CD4-positive, alpha-beta T cell treated with Interleukin-15 for 1 hour (primary cell): Measurements from ENCODE around the gene SMIM11.
A peak's percentile ranks its signal among the peaks of the same experiment; 100 is the strongest.
"Not testable (repeated sequence)": the region's sequence is repeated elsewhere in the genome, so short reads cannot be mapped to it uniquely, and the experiment has no call there.

ENCODE experiments used
- DNase-seq: peaks from one replicate; pipeline ENCODE4 v3.0.0-alpha.2; 2020

The SMIM11 gene

DNA sequence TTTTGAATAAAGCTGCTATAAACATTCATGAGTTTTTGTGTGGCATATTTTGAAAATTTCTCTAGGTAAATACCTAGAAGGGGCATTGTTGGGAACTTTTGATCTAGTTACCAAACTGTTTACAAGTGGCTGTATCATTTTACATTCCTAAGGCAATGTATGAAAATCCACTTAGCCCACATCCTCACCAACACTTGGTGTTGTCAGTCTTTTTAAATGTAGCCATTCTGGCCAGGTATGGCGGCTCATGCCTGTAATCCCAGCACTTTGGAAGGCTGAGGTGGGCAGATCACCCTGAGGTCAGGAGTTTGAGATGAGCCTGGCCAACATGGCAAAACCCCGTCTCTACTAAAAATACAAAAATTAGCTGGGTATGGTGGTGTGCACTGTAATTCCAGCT is 17.4 kb upstream of the SMIM11 start:
- DNase-seq, result no peak

- DNase-seq, result no peak
Observed at GRCh38 chr21:34358866-34359265, 16.4 kb upstream of the SMIM11 start.

DNA sequence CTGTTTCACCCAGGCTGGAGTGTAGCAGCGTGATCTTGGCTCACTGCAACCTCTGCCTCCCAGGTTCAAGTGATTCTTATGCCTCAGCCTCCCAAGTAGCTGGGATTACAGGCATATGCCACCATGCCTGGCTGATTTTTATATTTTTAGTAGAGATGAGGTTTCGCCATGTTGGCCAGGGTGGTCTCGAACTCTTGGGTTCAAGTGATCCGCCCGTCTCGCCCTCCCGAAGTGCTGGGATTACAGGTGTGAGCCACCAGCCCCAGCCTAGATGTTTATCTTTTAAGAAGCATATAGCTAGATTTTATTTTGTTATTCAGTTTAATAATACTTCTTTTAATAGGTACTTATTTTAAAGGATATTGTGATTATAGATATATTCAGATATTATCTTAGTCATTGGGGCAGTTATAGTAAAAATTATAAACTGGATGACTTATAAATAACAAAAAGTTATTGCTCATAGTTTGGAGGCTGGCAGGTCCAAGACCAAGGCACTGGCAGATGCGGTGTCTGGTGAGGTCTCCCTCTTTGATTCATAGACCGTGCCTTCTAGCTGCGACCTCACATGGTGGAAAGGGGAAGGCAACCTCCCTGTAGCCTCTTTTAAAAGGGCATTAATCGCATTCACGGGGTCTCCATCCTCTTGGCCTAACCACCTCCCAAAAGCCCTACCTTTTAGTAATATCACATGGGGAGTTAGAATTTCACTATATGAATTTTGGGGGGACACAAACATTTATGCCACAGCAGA is 14.6 kb upstream of the SMIM11 start:
- no peak for DNase-seq

DNA sequence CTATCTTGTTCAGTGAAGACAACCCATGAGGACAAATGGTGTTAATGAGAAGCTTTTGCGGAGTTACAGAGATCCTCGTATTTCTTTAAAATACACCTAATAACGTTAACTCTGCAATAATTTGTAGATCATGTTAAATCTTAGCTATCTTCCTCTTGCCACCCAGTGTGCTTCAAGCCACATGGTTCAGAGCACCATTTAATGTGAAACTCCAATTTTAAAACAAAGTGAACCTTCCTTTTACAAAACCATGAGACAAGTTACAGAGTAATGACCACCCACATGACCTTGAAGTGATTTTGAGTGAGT is 13.2 kb upstream of the SMIM11 start:
- DNase-seq, result no peak

DNA sequence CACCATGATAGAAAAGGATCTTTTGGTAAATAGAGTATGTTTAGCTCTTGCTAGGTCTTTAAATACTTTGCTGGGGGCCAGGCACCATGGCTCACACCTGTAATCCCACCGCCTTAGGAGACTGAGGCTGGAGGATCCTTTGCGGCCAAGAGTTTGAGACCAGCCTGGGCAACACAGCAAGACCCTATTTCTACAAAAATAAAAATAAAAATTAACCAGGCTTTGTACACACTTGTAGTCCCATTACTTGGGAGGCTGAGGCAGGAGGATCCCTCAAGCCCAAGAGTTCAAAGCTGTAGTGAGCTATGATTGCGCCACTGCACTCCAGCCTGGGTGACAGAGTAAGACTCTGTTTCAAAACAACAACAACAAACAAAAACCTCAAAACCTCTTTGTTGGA is 12.6 kb upstream of the SMIM11 start:
- no peak for DNase-seq

DNA sequence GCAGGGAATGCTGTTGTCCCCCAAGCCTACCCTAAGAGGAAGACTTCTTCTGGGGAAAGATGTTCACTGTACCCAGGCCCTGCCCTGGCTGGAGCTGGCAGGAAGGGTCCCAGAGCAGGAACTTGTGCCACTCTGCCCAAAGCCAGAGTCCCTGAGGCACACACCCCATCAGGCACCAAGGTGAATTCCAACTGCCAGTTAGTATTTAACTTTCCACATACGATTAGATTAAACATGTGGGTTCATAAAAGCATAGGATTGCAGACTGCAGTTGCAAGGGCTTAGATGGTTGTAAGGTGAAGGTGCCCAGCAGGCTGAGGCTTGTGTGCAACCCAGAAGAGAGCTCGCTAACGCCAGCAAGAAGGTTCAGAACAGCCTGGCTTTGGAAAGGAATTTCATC is 11.6 kb upstream of the SMIM11 start, which contains the start of gene KCNE2:
Gene KCNE2 (plus strand): TSS at position 274 of the 400 bp plus-strand sequence. CDS start 6,473 bp downstream, outside the sequence.
- DNase-seq, result no peak

GRCh38 chr21:34364921-34365320 is 10.4 kb upstream of the SMIM11 start:
- no peak for DNase-seq

DNA sequence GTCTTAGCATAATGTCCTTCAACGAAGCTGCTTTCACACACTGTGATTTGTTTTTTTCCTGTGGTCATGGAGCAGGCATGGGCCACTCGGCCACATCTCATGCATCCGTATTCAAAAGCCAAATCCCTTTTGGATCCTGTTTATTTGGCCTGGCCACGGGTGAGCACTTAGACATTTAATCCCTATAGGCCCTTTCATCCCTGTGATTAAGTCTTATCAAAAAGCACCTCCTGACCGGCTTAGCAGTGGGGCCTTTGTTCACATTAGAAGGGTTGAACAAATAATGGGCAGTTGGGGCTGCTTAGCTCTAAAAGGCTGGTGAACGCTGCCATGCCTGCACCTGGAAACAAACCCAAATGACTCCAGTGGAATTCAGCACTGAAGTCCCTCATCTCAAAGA is 9.5 kb upstream of the SMIM11 start:
- no peak for DNase-seq

DNA sequence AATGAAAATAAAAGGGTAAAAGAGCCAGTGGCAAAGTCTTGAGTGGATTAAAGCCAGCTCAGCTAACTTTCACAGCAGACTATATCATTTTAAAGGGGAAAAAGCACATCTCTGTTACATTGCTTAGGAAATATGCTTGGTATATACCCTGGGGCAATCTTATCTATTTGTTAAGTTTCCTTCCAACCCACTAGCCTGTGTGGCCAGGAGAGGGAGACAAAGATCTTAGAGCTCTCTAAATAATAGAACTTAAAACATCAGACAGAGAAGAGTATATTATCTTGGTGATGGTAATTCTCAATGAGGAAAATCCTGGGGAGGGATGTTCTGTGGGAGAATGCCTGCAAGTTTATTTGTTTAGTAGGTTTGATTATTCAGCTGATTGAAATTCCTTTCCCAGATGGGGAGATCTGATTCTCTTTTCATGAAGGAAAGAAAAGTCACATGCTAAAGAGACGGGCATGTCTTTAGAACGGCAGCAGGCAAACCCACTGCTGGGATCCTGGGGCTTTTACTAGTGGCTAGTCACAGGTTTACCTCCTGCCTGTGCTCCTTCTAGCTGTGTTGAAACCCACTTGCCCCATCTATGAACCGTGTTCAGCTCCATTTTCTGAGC is 7.9 kb upstream of the SMIM11 start:
- DNase-seq, result peak; percentile 33

DNA sequence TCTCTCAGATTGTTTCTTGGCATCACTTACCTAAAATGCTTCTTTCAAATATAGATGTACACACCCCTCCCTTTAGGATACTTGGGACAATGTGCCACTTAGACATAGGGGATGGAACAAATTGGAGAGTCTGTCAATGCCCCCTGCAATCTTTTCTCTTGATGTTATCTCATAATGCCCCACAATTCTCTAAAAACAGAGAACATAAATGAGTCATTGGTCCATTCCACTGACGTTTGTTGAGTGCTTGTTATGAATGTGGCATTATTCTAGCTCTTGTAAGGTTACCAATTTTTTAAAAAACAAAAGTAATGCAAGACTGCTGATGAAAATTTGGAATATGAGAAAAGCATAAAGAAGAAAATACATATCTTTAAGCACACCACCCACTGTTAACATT is 5.6 kb upstream of the SMIM11 start:
- no peak for DNase-seq

DNA sequence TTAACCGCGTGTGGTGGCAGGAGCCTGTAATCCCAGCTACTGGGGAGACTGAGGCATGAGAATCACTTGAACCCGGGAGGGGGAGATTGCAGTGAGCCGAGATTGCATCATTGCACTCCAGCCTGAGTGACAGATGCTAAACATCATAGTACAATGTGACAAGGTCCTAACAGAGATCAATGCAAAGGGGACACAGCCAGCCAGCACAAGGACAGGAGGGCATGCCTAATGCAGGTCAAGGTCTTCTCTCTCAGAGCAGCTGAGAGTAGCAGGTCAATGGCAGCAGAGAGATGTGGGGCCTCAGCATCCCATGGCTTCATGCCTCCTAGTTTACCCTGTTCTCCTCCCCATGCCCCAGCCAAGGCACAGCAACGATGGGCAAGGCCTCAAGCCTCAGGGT is 3.0 kb upstream of the SMIM11 start:
- DNase-seq, result no peak

- DNase-seq, result not testable (repeated sequence)
Observed at GRCh38 chr21:34374462-34374861, 845 bp upstream of the SMIM11 start.

GRCh38 chr21:34375619-34375972 is 289 bp downstream of the SMIM11 start:
- not testable (repeated sequence) for DNase-seq

GRCh38 chr21:34383138-34383537 is 7.8 kb downstream of the SMIM11 start:
- DNase-seq, result not testable (repeated sequence)

DNA sequence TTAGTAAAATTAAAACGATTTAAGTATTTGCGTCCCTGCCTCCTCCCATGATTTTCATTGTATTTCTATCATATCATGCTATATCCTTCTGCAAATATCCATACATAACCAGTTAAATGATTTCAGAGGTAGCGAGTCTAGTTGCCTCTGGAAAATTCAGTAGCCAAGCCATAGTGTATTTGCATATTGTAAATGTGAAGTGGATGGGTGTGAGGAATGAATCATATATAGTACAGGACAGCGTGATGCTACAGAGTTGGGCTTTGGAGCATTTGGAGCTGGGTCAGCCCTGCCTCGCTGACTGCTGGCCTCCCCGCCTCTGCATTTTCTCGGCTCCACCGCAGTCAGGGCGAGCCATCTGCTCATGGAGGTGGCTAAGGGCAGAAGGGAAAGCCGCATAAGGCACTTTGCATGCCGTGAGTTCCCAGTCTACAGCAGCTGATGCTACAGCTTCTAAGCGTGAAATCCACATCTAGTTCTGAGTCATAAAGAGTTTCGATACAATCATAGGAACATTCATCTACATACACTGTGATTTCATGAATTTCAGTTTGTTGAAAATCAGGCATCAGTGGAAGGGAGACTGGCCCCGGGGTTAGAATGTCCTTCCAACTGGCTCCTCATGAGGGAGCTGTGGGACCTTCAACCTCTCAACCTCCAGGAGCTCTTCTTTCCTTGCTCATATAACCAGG is 8.6 kb downstream of the SMIM11 start:
- DNase-seq, result not testable (repeated sequence)

DNA sequence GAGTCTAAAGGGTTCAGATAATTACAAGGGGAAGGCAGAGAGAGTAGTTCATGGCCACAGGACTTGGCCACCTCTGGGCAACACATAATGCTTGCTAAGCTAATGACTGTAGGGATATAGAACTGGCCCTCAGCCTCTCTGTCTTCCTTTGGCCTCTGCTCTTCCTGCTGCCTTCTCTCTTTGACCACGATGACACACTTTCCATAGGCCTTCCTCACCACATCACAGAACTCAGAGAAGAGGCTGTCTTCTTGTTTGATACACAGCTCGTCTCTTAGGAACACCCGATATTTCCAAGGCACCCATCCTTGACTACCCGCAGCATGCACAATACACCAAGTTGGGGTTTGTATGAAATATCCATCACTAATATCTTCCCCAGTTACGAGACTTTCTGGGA is 25.2 kb downstream of the SMIM11 start:
- DNase-seq, result not testable (repeated sequence)

DNA sequence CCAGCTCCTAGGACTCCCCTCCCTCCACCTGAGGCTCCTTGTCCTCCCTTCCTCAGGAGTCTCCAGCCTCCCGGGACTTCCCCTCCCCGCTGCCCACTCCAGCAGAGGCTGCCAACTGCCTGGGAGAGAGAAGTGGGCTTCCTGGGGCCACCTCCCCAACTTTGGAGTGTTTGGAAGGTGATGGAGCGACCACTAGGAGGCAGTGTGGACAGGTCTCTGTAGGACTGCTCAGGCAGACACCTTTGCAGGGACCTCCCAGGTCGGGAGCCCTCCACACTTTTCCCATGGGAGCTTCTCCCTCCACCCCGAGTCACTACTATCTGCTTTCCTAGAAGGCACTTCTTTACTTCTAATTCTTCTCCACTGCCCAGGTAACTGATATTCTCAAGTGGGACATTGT is 29.4 kb downstream of the SMIM11 start:
- DNase-seq, result not testable (repeated sequence)

- not testable (repeated sequence) for DNase-seq
Observed at GRCh38 chr21:34405686-34406085, 30.4 kb downstream of the SMIM11 start.

DNA sequence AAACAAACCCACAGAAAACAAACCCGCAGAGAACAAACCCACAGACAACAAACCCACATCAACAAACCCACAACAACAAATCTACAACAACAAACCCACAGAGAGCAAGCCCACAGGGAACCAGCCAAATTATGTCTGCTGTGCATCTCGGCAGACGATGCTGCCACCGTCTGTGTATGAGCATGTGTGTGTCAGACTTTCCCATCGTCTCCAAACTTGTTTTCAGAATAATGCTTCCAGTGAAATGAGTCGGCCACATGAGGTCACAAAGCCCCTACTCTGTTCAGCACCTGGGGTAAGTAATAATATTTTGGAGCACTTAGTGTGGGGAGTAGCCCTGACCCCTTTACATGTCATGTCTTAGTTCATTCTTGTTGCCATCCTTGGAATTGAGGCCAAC is 30.8 kb downstream of the SMIM11 start:
- DNase-seq, result not testable (repeated sequence)

DNA sequence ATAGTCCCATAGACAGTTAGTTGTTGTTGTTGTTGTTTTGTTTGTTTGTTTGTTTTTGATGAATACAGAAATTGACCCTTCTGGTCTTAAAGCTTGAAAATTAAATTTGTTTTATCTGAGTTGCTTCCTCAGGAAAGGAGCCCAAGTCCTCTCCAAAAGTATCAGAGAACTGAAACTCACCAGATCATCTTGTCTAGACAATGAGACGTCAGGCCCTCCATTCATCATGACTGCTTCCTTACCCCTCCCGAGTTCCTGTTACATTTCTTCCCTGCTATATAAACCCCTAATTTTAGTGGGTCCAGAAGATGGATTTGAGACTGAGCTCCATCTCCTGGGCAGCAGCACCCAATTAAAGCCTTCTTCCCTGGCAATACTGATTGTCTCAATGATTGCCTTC is 31.4 kb downstream of the SMIM11 start:
- DNase-seq, result not testable (repeated sequence)

DNA sequence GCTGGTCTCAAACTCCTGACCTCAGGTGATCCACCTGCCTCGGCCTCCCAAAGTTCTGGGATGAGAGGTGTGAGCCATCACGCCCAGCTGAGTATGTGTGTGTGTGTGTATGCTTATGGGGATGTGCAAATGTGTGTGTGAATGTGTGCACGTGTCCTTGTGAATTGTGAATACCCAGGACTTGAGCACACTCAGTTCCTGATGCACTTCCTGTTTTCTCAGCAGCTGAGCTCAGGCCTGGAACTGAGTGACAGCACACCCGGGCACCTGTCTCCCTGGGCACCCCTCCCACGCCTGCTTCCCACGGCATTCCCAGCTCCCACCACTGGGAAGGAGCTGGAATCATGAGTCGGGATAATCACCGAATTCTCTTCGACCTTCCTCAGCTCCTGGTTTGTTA is 32.0 kb downstream of the SMIM11 start:
- not testable (repeated sequence) for DNase-seq

- DNase-seq, result not testable (repeated sequence)
Observed at GRCh38 chr21:34417448-34418077, 42.3 kb downstream of the SMIM11 start.

DNA sequence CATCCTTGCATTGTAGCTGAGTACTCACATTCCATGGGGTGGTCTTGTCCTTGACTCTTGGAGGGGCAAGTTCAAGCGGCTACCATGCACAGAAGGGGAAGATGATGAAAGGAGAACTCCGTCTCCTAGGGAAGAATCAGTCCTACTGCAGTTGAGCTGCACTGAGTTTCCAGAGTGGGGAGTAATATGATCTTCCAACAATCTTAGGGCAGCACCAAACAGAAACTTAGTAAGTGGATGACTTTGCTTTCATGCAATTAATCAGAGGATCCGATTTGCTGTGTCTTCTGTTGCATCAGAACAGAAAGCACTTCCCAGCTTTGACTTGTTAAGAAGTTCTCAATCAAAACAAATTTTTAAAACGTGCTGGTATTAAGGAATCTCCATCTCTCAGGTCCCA is 48.5 kb downstream of the SMIM11 start, which contains the start of gene SMIM34:
Gene SMIM34 (minus strand): TSS at position 147 of the 400 bp plus-strand sequence. CDS start 112 bp downstream, at position 35.
- DNase-seq, result not testable (repeated sequence)

GRCh38 chr21:34427339-34427738 is 52.0 kb downstream of the SMIM11 start:
- not testable (repeated sequence) for DNase-seq
